NCI-H1092 treated with DMSO at 0.1 percent for 48 hours (cell line): Measurements from ENCODE around the gene CDH5.
A peak's percentile ranks its signal among the peaks of the same experiment; 100 is the strongest.
"Not testable (repeated sequence)": the region's sequence is repeated elsewhere in the genome, so short reads cannot be mapped to it uniquely, and the experiment has no call there.

Experiments used
- DNase-seq: peaks from one replicate; lab custom pipeline; 2025; lab: John Stamatoyannopoulos, UW

The CDH5 gene, protein sequence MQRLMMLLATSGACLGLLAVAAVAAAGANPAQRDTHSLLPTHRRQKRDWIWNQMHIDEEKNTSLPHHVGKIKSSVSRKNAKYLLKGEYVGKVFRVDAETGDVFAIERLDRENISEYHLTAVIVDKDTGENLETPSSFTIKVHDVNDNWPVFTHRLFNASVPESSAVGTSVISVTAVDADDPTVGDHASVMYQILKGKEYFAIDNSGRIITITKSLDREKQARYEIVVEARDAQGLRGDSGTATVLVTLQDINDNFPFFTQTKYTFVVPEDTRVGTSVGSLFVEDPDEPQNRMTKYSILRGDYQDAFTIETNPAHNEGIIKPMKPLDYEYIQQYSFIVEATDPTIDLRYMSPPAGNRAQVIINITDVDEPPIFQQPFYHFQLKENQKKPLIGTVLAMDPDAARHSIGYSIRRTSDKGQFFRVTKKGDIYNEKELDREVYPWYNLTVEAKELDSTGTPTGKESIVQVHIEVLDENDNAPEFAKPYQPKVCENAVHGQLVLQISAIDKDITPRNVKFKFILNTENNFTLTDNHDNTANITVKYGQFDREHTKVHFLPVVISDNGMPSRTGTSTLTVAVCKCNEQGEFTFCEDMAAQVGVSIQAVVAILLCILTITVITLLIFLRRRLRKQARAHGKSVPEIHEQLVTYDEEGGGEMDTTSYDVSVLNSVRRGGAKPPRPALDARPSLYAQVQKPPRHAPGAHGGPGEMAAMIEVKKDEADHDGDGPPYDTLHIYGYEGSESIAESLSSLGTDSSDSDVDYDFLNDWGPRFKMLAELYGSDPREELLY

GRCh38 chr16:66366433-66367299 is at the start of gene CDH5:
CDH5 (plus strand) TSS chr16:66366691; CDS start chr16:66379338, 12,647 bp downstream.
- no peak for DNase-seq

GRCh38 chr16:66318505-66318904 is 48.0 kb upstream of the CDH5 start:
- peak; percentile 27 for DNase-seq

- DNase-seq, result no peak
Observed at GRCh38 chr16:66320774-66321173, 45.7 kb upstream of the CDH5 start.

DNA sequence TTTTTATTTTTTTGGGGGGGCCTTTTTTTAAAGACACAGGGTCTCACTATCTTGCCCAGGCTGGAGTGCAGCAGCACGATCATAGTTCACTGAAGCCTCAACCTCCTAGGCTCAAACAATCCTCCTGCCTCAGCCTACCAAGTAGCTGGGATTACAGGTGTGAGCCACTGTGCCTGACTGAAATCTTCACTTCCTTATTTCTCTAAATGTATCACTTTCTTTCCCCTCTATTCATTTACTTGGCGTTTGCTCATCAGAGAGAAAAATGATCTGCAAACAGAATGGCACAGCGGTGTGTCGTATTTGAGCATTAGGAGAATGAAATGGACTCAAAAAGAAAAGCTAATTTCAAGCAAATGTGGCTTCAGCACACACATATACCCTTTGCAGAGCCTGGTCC is 44.3 kb upstream of the CDH5 start:
- no peak for DNase-seq

DNA sequence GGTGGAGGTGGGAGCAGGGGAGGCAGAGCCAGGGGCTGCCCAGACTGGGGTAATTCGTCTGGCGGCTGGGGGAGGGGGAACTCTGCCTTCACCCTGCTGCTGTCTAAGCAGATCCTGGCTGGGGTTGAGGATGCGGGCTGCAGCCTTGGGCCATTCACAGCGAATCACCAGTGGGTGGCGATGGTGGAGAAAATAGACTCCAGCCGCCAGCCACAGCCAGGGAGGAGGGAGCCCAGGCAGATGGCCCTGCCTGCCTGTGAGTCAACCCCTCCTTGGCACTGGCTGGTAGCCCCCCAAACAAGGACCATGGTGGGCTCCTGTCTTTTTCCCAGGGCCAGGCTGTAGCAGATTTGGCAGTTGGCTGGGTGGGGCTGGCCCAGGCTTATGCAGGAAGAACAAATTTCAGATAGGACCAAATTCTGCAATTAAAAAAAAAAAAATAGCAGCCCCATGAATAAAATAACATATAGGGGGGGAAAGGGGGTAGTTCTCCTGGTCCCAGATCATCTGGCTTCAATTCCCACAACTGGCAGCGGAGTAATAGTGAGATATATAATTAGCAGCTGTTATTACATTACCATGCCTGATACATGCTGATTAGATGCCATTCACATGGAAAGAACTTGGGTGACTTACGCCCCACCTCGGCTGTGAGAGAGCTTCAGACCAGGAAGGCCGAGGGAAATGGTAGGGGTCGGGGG is 41.5 kb upstream of the CDH5 start:
- peak; percentile 84 for DNase-seq

DNA sequence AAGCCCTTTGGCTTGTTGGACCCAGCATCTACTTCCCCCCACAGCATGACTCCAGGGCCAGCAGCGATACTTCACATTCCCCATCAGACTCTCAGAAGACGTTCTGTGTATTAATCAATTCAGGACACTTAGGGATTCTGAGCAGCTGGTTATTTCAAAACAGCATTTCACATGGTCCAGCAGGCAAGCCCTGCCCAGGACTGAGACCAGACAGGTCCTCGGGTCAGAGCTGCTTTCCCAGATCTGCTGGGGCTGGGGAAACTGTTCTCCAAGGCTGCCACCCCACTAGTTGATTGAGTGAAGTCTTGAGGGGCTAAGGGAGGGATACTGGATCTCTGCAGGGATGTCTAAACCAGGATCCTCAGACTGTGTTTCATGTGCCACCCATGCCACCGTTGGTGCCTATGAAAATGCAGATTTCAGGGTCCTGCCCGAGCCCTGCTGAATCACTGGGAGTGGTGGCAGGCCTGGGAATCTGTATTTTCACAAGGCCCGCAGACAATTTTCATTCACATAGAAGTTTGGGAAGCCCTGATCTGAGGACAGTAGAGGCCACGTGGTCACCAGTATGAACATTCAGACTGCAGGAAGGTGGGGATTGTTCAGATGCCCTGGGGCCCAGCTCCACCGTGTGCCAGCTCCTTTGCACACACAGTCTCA is 40.6 kb upstream of the CDH5 start:
- DNase-seq, result no peak

- DNase-seq, result peak; percentile 93
Observed at GRCh38 chr16:66326991-66327513, 39.4 kb upstream of the CDH5 start.

DNA sequence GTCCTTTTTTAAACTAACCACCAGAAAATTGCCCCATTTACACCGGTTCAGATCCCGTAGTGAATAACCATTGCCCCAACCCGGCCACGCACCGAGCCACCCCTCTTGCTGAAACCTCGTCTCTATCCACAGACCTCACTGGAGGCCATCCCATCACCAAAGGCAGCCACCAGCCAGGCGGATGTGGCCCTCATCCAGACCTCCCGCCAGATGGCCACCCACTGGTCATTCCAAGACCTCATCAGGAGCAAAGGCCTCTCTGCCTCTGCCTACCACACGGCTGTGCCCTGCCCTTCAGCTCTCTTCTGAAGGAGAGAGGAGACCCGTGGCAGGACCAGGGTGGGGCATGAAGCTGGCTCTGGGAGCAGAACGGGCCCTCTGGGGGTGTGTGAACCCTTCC is 38.2 kb upstream of the CDH5 start:
- no peak for DNase-seq

- not testable (repeated sequence) for DNase-seq
Observed at GRCh38 chr16:66331464-66331863, 35.0 kb upstream of the CDH5 start.

DNA sequence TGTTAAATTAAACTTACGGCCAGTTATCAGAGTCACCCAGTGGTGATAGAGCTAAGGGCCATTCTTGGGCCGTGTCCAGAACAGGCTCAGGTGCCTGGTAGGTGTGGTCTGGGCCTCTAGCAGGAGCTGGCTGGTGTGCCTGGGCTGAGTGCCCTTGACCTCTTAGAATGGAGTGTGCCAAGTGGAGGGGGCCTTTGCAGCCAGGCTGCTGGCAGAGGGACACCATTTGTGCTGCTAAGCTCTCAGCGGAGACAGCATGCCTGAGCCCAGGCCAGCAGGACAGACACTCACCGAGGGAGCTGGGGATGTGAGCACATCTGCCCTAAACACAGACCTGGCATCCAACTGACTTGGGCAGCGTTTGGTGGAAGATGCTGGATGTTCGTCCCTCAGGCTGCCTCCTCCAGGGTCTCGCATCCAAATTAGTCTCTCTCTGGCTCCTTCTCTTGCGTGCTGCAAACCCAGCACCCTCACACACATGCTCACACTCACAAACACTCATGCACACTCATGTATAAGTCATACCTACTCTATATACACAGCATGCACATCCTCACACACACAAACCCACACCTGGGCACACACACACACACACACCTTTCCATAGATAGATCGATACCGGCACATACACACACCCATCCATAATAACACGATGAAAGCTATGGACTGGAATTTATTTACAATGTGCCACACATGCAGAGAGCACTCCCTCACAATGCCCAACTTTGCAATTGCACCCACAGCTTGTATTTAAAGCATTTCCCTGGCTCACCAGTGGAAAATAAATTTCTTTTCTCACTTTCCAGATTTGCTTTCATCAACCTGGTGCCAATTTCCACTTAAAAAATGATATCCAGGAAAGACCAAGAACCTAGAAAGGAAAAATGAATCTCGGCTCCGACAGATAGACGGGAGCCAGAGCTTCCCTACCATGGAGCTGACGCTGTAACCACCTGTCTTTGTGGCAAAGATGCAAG is 33.6 kb upstream of the CDH5 start:
- DNase-seq, result peak; percentile 74

DNA sequence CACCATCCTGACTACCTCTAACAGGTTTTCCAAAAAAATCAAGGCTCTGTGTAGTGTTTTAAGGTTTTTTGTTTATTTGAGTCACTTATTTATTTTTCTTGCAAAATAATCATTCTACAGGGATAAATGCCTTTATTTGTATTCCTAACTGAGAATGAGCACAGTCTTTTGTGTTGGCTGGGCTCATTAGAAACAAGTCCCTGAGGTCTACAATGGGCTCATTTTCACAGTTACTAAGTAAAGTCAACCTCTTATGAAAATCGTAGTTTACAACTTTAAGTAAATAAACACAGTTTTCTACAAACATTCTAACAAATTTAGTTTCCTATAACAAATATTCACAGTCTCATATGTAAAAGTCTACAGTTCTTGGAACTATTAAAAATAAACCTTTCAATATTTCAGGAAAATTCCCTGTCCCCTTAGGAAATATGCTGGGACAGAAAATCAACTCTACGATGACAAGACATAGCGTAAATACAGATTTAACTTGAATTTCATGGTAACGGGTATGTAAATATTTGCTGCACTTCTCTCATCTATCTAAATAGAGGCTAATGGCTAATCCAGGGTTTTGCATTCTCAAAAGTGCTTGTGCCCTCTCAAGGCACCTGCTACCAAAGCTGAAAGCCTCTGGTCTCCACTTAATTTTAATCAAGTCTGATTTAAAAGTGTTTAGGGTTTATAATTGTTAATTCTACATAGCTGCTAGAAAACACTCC is 31.5 kb upstream of the CDH5 start:
- DNase-seq, result peak; percentile 93

GRCh38 chr16:66335704-66336329 is 30.7 kb upstream of the CDH5 start:
- peak; percentile 97 for DNase-seq

DNA sequence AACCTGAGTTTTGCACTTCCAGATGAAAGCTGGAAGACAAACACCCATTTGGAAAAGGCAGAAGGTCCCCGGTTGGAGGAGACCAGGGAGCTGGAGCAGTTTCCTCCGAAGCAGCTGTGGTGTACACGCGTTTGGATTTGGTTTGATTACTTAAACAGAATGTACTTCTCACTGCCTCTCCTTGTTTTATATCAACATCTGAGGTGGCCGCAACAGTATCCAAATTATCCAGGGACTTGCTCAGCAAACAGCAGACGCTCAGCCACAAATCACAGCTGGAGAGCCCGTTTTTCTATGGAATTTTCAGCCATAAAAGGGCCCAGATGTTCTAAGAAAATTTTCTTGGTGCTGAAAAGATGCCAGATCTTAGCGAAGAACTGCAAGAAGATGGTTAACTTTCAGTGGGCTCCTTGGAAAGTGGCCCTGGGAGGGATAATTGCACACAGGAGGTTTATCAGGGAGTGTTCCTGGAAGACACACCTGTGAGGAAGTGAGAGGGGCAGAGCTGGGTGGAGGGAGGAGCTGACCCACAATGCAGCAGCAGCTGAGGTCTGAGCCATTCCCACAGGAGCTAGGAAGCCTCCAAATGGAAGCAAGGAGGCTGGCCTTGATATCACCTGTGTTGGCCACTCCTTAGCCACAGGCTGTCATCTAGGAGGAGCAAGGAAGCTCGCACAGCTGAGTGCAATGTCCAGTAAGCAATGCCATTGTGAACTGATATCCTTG is 28.9 kb upstream of the CDH5 start:
- DNase-seq, result no peak

DNA sequence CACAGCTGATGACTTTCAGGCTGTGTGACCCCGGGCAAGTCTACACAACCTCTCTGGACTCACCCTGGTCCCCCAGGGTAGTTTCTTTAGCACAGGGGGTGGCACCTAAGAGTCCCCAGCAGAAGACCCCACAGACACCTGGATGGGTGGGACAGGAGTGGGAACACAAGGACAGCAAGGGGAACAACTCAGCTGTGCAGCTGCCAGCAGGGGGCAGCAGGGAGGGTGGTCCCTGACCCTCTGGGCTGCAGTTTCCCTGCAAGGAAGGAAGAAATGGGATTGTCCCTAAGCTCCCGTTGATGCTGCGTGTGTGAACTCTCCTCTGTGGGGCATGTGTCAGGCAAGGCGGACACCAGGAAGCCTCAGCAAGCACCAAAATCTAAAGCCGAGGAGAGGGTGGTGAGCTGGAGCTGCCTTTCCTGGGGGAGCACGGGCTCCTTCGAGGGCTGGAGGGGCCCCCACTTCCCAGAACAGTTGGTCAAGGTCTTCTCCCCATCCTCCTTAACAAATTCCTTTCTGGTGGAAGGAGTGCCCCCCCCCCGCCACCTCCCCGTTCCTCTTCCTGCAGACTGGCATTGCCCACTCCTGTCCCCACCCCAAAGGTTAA is 24.1 kb upstream of the CDH5 start:
- DNase-seq, result peak; percentile 48

DNA sequence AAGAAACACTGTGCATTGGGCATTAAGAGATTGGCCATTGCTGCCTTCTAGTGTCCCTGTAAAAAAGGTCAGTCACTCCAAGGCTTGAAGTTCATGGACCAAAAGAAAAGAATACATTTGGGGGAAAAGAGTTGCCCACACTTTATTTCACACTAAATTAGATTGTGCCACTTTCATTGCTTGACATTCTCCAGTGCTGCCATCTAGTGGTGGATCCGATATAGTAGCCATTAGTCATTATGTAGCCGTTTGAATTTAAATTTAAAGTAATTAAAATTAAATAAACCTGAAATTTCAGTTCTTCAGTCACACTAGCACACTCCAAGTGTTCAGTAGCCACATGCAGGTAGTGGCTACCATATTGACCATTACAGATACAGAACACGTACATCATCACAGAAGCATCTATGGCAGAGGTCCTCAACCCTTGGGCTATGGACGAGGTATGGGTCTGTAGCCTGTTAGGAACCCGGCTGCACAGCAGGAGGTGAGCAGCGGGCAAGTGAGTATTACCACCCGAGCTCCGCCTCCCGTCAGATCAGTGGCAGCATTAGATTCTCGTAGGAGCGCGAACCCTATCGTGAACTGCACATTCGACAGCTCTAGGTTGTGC is 21.9 kb upstream of the CDH5 start:
- peak; percentile 76 for DNase-seq

DNA sequence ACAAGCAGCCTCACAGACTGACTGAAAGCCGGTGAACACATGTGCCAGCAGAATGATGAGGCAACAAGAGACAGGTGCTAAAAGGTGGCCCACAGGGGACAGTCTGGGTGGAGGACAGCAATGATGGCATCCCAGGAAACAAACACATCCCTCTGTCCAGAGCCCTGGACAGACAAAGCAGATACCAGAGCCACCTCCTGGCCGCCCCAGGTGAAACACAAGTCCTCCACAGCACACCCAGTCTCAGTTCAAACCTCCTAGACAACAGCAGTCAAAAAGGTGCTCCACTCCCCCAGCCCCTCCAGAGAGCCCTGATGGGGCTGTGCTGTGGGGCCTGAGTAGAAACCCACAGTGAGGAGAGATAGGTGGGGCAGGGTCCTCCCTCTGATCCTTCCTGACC is 20.3 kb upstream of the CDH5 start:
- peak; percentile 21 for DNase-seq

- DNase-seq, result no peak
Observed at GRCh38 chr16:66352304-66352703, 14.2 kb upstream of the CDH5 start.
